GM21423 (cell line): ENCODE measurements around the gene HAAO.
A peak's percentile ranks its signal among the peaks of the same experiment; 100 is the strongest.
"Not testable (repeated sequence)": the region's sequence is repeated elsewhere in the genome, so short reads cannot be mapped to it uniquely, and the experiment has no call there.

Experiments used
- ATAC-seq: cut with Tn5 transposase; IDR thresholded peaks from one replicate; pipeline ENCODE4 v1.9.1; 2021; ENCODE audit warnings: mild to moderate bottlenecking, moderate library complexity; ENCODE audit not compliant: unreplicated experiment

The HAAO gene

GRCh38 chr2:42792583-42793333 lies at the start of gene HAAO:
HAAO (minus strand) TSS chr2:42792583; CDS start chr2:42792536, 47 bp downstream.
- ATAC-seq, result no peak

GRCh38 chr2:42841344-42841743 lies 49.0 kb upstream of the HAAO start:
- ATAC-seq, result no peak

GRCh38 chr2:42840760-42841159 lies 48.4 kb upstream of the HAAO start:
- no peak for ATAC-seq

- no peak for ATAC-seq
These were observed 47.6 kb upstream of the HAAO start for GRCh38 chr2:42839809-42840501.

- ATAC-seq, result no peak
These were observed 45.8 kb upstream of the HAAO start for GRCh38 chr2:42838133-42838532.

GRCh38 chr2:42835577-42836371 lies 43.4 kb upstream of the HAAO start:
- no peak for ATAC-seq

- ATAC-seq, result no peak
These were observed 41.8 kb upstream of the HAAO start for GRCh38 chr2:42834161-42834560.

GRCh38 chr2:42832289-42832634 lies 39.9 kb upstream of the HAAO start:
- no peak for ATAC-seq

GRCh38 chr2:42831575-42832288 lies 39.3 kb upstream of the HAAO start:
- ATAC-seq, result not testable (repeated sequence)

- ATAC-seq, result no peak
These were observed 38.7 kb upstream of the HAAO start for GRCh38 chr2:42830922-42831574.

GRCh38 chr2:42829671-42830440 lies 37.5 kb upstream of the HAAO start:
- ATAC-seq, result no peak

GRCh38 chr2:42828487-42829425 lies 36.4 kb upstream of the HAAO start:
- peak; percentile 85 for ATAC-seq

GRCh38 chr2:42827647-42828486 lies 35.5 kb upstream of the HAAO start:
- peak; percentile 69 for ATAC-seq

GRCh38 chr2:42826231-42826630 lies 33.8 kb upstream of the HAAO start:
- no peak for ATAC-seq

- ATAC-seq, result no peak
These were observed 32.0 kb upstream of the HAAO start for GRCh38 chr2:42824454-42824807.

GRCh38 chr2:42823744-42824453 lies 31.5 kb upstream of the HAAO start:
- ATAC-seq, result no peak

GRCh38 chr2:42819160-42819559 lies 26.8 kb upstream of the HAAO start:
- ATAC-seq, result no peak
